Ramos (cell line): Measurements from ENCODE around the gene APOBR.
"Not testable (repeated sequence)": the region's sequence is repeated elsewhere in the genome, so short reads cannot be mapped to it uniquely, and the experiment has no call there.

ENCODE experiments used
- in situ Hi-C: fragments of 300-500 bp; cut with MboI; formaldehyde crosslinking; loops from one replicate; pipeline ENCODE4 v1.14.3; 2022; ENCODE audit warnings: low sequenced_read_pairs; ENCODE audit not compliant: unreplicated experiment

The APOBR gene

GRCh38 chr16:28497386-28497785 lies 2.9 kb downstream of the APOBR start:
- in situ Hi-C loops = no loop called here

- in situ Hi-C loops = no loop called here
Measured at GRCh38 chr16:28497861-28498599, 3.6 kb downstream of the APOBR start.

GRCh38 chr16:28498666-28499381 lies 4.4 kb downstream of the APOBR start:
- in situ Hi-C loops = no loop called here

GRCh38 chr16:28499854-28500253 lies 5.4 kb downstream of the APOBR start:
- in situ Hi-C loops = no loop called here

- in situ Hi-C loops = not testable (repeated sequence)
Measured at GRCh38 chr16:28500476-28501180, 6.2 kb downstream of the APOBR start.

GRCh38 chr16:28501258-28502232 lies 7.1 kb downstream of the APOBR start:
- in situ Hi-C loops = no loop called here

GRCh38 chr16:28502290-28502689 lies 7.8 kb downstream of the APOBR start:
- in situ Hi-C loops = no loop called here

- in situ Hi-C loops = no loop called here
Measured at GRCh38 chr16:28503470-28504259, 9.2 kb downstream of the APOBR start.

- in situ Hi-C loops = no loop called here
Measured at GRCh38 chr16:28504707-28505404, 10.4 kb downstream of the APOBR start.

GRCh38 chr16:28505489-28506137 lies 11.2 kb downstream of the APOBR start:
- in situ Hi-C loops = no loop called here

GRCh38 chr16:28511031-28511430 lies 16.6 kb downstream of the APOBR start:
- in situ Hi-C loops = no loop called here

GRCh38 chr16:28511801-28512789 lies 17.7 kb downstream of the APOBR start:
- in situ Hi-C loops = no loop called here

- in situ Hi-C loops = no loop called here
Measured at GRCh38 chr16:28513484-28514181, 19.2 kb downstream of the APOBR start.

GRCh38 chr16:28514246-28514645 lies 19.8 kb downstream of the APOBR start:
- in situ Hi-C loops = no loop called here

GRCh38 chr16:28520672-28521071 lies 26.2 kb downstream of the APOBR start:
- in situ Hi-C loops = no loop called here

- in situ Hi-C loops = no loop called here
Measured at GRCh38 chr16:28521436-28521835, 27.0 kb downstream of the APOBR start.
